Caco-2 (cell line): ENCODE results near the gene NNAT. TPM values are rescaled to one million over a fixed set of nuclear protein-coding genes. Genes with fewer than 3 reads are reported as not detected.
A peak's percentile ranks its signal among the peaks of the same experiment; 100 is the strongest.

Experiments
- BruUV-seq: library from RNA; stranded (reverse); fragments of 400-500 nt; replicated peaks from 2 replicates; lab custom pipeline; 2021; lab: Mats Ljungman, UMichigan
- CTCF ChIA-PET: fragments of 300-600 bp; sonication (Branson Sonifier 250); formaldehyde crosslinking; loops from one replicate; lab custom pipeline; 2022; ENCODE audit warnings: antibody characterized with exemption; lab: Charles Lee
- POLR2A ChIA-PET: fragments of 300-600 bp; sonication (Branson Sonifier 250); formaldehyde crosslinking; loops from one replicate; lab custom pipeline; 2022; ENCODE audit warnings: antibody characterized with exemption; lab: Charles Lee
- DNase-seq, 2 experiments: peaks; one replicate each; pipeline versions ENCODE4 v3.0.0 to v3.0.0-alpha.2; 2020 to 2022
- H3K27me3 ChIP-seq: replicated peaks from 2 replicates; pipeline ENCODE4 v1.6.0; 2011; ENCODE audit warnings: low read length; ENCODE audit not compliant: control insufficient read depth, insufficient read depth
- H3K36me3 ChIP-seq: 2 replicates; pipeline ENCODE4 v1.5.1; 2011; ENCODE audit warnings: low read length; ENCODE audit not compliant: control insufficient read depth, insufficient read depth
- H3K4me1 ChIP-seq: fragments of 250-450 bp; sonication (Bioruptor Pico); 2 replicates; pipeline ENCODE4 v1.5.1; 2020; ENCODE audit warnings: mild to moderate bottlenecking
- H3K4me3 ChIP-seq: 2 replicates; pipeline ENCODE4 v1.5.1; 2011; ENCODE audit warnings: low read depth, mild to moderate bottlenecking, control low read depth, low read length
- H3K9me3 ChIP-seq: fragments of 250-450 bp; sonication (Bioruptor Pico); 2 replicates; pipeline ENCODE4 v1.5.1; 2020; ENCODE audit warnings: mild to moderate bottlenecking, moderate library complexity
- H3K27ac Mint-ChIP-seq: one replicate; pipeline ENCODE4 v1.8.0; 2022; ENCODE audit warnings: mixed read lengths; ENCODE audit not compliant: unreplicated experiment
- H3K27me3 Mint-ChIP-seq: one replicate; pipeline ENCODE4 v1.8.0; 2022; ENCODE audit warnings: mixed read lengths; ENCODE audit not compliant: insufficient read depth, unreplicated experiment
- H3K36me3 Mint-ChIP-seq: one replicate; pipeline ENCODE4 v1.8.0; 2022; ENCODE audit warnings: mild to moderate bottlenecking, mixed read lengths; ENCODE audit not compliant: insufficient read depth, unreplicated experiment
- H3K4me1 Mint-ChIP-seq: one replicate; pipeline ENCODE4 v1.8.0; 2022; ENCODE audit warnings: low read depth, mixed read lengths; ENCODE audit not compliant: unreplicated experiment
- H3K4me3 Mint-ChIP-seq: one replicate; pipeline ENCODE4 v1.8.0; 2022; ENCODE audit warnings: mild to moderate bottlenecking, moderate library complexity, mixed read lengths; ENCODE audit not compliant: unreplicated experiment
- H3K9me3 Mint-ChIP-seq: one replicate; pipeline ENCODE4 v1.8.0; 2022; ENCODE audit warnings: mixed read lengths; ENCODE audit not compliant: unreplicated experiment
- intact Hi-C: fragments of 100-400 bp; cut with micrococcal nuclease; formaldehyde crosslinking; loops from one replicate; pipeline ENCODE4 v1.10.0; 2022; ENCODE audit not compliant: unreplicated experiment
- total RNA-seq: library from RNA; stranded (reverse); gene quantifications from 2 replicates; pipeline ENCODE4 v1.2.3, GENCODE V29; 2022
- TF ChIP-seq, protein P1 (sequence below), 2 experiments: fragments of 200-600 bp in 1 of 2; IDR thresholded peaks; 1 replicate in 1 of 2; 2 replicates in 1 of 2; pipeline versions ENCODE4 v1.5.1 to v1.8.0; 2011 to 2022; ENCODE audit warnings: antibody characterized with exemption in 1 of 2, control low read depth in 1 of 2, inconsistent platforms in 1 of 2, low read depth in 1 of 2, low read length in 1 of 2, mild to moderate bottlenecking in 1 of 2, moderate library complexity in 1 of 2; ENCODE audit not compliant: insufficient read depth in 1 of 2, severe bottlenecking in 1 of 2, unreplicated experiment in 1 of 2

Gene NNAT
- total RNA-seq, 1 experiment from 2014 or later = not detected

GRCh38 chr20:37531856-37532255 is 10.8 kb downstream of the NNAT start:
- ChIA-PET POLR2A (no interaction called here), CTCF (no interaction called here)
- no peaks in the 10 kb centered on the region for H3K36me3 ChIP-seq
- Mint-ChIP-seq H3K4me1 (peaks cover 20% of the 10 kb centered on the region), H3K9me3 (no peaks in the 10 kb centered on the region), H3K27me3 (no peaks in the 10 kb centered on the region), H3K27ac (no peak overlapping the region), H3K36me3 (peaks cover 18% of the 10 kb centered on the region), H3K4me3 (no peak overlapping the region)
- H3K4me3 ChIP-seq = no peak overlapping the region
- BruUV-seq = no TSS peak
- H3K4me1 ChIP-seq = peaks cover 12% of the 10 kb centered on the region
- intact Hi-C loops = loop anchor here (10.0 kb wide), 1 partner anchor 63 kb away; no protein-coding TSS in a partner anchor
- H3K27me3 ChIP-seq = no peaks in the 10 kb centered on the region
- TF ChIP-seq, protein P1, sequence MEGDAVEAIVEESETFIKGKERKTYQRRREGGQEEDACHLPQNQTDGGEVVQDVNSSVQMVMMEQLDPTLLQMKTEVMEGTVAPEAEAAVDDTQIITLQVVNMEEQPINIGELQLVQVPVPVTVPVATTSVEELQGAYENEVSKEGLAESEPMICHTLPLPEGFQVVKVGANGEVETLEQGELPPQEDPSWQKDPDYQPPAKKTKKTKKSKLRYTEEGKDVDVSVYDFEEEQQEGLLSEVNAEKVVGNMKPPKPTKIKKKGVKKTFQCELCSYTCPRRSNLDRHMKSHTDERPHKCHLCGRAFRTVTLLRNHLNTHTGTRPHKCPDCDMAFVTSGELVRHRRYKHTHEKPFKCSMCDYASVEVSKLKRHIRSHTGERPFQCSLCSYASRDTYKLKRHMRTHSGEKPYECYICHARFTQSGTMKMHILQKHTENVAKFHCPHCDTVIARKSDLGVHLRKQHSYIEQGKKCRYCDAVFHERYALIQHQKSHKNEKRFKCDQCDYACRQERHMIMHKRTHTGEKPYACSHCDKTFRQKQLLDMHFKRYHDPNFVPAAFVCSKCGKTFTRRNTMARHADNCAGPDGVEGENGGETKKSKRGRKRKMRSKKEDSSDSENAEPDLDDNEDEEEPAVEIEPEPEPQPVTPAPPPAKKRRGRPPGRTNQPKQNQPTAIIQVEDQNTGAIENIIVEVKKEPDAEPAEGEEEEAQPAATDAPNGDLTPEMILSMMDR (IDR thresholded peaks at IDR 0.05; ENCODE audit: insufficient read depth in 1 of 2, low read depth in 1 of 2, low read length in 1 of 2, severe bottlenecking in 1 of 2, unreplicated experiment in 1 of 2) = no peak
- H3K9me3 ChIP-seq = no peaks in the 10 kb centered on the region
- peak in 1 of 2 experiments; percentile 35 for DNase-seq

DNA sequence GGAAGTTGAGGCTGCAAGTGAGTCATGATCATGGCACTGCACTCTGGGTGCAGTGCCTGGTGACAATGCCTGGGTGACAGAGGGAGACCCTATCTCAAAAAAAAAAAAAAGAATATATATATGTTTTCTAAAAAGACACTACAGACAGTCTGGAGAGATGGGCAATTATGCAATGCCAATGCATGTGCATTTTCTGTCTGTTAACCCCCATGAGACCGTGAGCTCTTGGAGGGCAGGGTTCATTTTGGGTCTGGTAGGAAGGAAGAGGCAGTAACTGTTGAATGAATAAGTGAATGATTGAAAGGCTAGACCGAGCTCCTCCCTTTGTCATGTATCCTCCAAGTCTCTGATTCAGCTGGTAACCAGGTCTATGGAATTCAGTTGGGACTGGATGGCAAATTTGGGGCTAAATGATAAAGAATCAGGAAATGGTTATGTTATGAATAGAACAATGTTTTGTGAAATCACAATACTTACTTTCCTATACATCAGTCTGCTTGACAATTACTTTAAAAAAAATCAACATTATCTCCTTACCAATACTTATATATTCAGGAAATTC is 12.2 kb downstream of the NNAT start:
- no peak overlapping the region for H3K27ac Mint-ChIP-seq
- TF ChIP-seq, protein P1 (IDR thresholded peaks at IDR 0.05; ENCODE audit: insufficient read depth in 1 of 2, low read depth in 1 of 2, low read length in 1 of 2, severe bottlenecking in 1 of 2, unreplicated experiment in 1 of 2) = no peak
- peak in 1 of 2 experiments; percentile 30 for DNase-seq
- H3K9me3 ChIP-seq = no peaks in the 10 kb centered on the region
- intact Hi-C loops = loop anchor here (10.0 kb wide), 1 partner anchor 62 kb away; no protein-coding TSS in a partner anchor
- H3K4me1 Mint-ChIP-seq = peaks cover 25% of the 10 kb centered on the region
- H3K36me3 Mint-ChIP-seq = peaks cover 9% of the 10 kb centered on the region
- H3K27me3 ChIP-seq = no peaks in the 10 kb centered on the region
- no peaks in the 10 kb centered on the region for H3K36me3 ChIP-seq
- peaks cover 12% of the 10 kb centered on the region for H3K4me1 ChIP-seq
- BruUV-seq = no TSS peak
- no peak overlapping the region for H3K4me3 ChIP-seq
- H3K9me3 Mint-ChIP-seq = peaks cover 3% of the 10 kb centered on the region
- ChIA-PET POLR2A (no interaction called here), CTCF (interaction anchor here (0.7 to 2.6 kb wide), 4 partner anchors 82 to 341 kb away, joined by 4 to 11 read pairs (median 4); no protein-coding TSS in a partner anchor)
- H3K4me3 Mint-ChIP-seq = no peak overlapping the region
- H3K27me3 Mint-ChIP-seq = no peaks in the 10 kb centered on the region

- H3K9me3 Mint-ChIP-seq = peaks cover 10% of the 10 kb centered on the region
- no peaks in the 10 kb centered on the region for H3K36me3 Mint-ChIP-seq
These were observed 13.5 kb downstream of the NNAT start for GRCh38 chr20:37534401-37535157.

More at GRCh38 chr20:37534401-37535157, 13.5 kb downstream of the NNAT start:
- Mint-ChIP-seq H3K27me3 (no peaks in the 10 kb centered on the region), H3K4me3 (no peak overlapping the region), H3K4me1 (peaks cover 25% of the 10 kb centered on the region), H3K27ac (no peak overlapping the region)
- Histone ChIP-seq H3K4me1 (peaks cover 11% of the 10 kb centered on the region), H3K4me3 (no peak overlapping the region), H3K27me3 (no peaks in the 10 kb centered on the region), H3K36me3 (no peaks in the 10 kb centered on the region), H3K9me3 (no peaks in the 10 kb centered on the region)
- ChIA-PET CTCF (interaction anchor here (0.5 to 2.6 kb wide), 9 partner anchors 28 to 343 kb away, joined by 3 to 11 read pairs (median 3); no protein-coding TSS in a partner anchor), POLR2A (interaction anchor here (0.5 kb wide), 1 partner anchor 632 kb away, joined by 3 read pairs; no protein-coding TSS in a partner anchor)
- BruUV-seq = no TSS peak
- intact Hi-C loops = loop anchor here (1.0 to 10.0 kb wide), 8 partner anchors 8 to 339 kb away; no protein-coding TSS in a partner anchor
- TF ChIP-seq, protein P1 (IDR thresholded peaks at IDR 0.05; ENCODE audit: insufficient read depth in 1 of 2, low read depth in 1 of 2, low read length in 1 of 2, severe bottlenecking in 1 of 2, unreplicated experiment in 1 of 2) = peak; percentile 96 to 97
- peak; percentile 76 to 87 for DNase-seq
